Activated T-helper 9 cell treated with anti-CD3 and anti-CD28 coated beads, Interleukin-2, amount 50 U/mL, for 16 hours (primary cell): ENCODE data around the gene DNHD1.

Experiments
- DNase-seq: peaks from one replicate; pipeline ENCODE4 v3.0.0-alpha.2; 2020; ENCODE audit warnings: low read depth

Gene DNHD1

DNA sequence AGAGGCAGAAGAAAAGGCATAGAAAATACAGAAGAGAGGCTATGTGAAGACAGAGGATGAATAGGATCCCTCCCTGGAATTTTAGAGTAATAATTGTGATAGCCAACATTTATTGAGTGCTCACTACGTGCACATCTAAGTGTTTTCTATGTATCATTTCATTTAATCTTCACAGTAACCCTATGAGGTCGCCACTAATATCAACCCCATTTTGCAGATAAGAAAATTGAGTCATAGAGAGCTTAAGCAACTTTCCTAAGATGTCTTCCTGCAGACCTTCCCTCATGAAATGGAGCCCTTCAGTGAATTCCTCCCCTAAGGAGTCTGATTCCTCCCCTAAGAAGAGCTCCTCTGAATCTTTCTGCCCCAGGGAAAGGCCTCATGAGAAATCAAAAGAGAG, 68.2 kb downstream of the DNHD1 start:
- no peak for DNase-seq

DNA sequence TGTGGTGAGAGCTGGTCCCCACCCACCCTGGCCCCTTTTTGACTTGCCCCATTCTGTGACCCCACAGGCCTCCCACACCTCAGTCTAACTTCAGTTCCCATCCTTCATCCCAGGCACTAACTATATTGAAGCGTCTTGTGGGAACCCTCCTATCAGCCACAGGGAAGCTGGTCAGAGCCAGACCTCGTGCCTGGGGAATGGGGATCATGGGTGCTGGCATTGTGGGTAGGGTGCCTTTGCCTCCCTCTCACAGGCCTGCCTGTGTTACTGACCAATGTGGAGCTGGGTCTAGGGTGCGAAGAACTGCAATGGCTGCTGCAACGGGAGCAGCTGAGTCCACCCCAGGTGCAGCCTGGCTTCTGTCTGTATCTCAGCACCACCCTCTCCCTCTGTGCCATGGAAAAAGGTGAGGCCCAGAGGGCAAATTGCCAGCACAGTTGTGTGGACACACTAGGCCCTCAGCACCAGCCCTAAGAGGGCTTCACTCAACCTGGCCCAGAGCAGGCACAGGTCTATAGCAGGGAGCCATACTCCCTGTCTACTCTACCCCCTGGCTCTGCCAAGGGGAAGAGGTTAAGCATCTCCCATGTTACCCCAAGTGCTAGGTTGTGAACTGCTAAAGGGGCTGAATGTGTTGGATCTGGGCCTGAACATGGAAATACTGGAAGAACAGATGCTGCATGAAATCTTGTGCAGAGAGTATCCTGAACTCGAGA, 69.1 kb downstream of the DNHD1 start:
- DNase-seq = no peak

DNA sequence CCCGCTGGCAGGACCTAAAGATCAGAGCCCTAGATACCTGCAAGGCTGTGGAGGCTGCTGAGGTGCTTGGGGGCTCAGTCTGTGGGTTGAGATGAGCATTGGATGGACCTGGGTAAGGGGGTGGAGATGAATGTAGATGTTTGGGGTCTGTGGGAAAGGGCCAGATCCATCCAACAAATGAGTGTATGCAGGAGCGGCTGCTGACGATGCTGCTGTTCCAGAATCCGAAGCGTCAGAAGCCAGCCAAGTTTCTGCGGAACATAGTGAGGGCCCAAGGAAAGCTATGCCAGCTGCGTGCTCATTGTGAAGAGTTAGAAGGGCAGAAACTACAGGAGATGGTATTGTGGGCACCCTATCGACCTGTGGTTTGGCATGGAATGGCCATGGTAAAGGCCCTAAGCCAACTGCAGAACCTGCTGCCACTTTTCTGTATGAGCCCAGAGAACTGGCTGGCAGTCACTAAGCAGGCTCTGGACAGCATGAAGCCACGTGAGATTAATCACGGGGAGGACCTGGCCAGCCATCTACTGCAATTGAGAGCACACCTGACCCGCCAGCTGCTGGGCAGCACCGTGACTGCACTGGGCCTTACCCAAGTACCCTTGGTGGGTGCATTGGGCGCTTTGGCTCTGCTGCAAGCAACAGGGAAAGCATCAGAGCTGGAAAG, 69.8 kb downstream of the DNHD1 start:
- no peak for DNase-seq

DNA sequence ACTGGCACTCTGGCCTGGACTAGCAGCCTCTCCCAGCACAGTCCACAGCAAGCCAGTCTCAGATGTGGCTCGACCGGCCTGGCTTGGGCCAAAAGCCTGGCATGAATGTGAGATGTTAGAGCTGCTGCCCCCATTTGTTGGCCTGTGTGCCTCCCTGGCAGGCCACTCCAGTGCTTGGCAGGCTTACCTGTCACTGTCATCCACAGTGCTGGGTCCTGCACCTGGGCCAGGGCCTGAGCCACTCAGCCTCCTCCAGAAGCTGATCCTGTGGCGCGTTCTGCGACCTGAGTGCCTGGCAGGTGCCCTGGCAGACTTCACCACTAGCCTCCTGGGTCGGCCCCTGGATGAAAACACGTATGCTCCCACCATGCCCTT, 70.3 kb downstream of the DNHD1 start:
- no peak for DNase-seq

DNA sequence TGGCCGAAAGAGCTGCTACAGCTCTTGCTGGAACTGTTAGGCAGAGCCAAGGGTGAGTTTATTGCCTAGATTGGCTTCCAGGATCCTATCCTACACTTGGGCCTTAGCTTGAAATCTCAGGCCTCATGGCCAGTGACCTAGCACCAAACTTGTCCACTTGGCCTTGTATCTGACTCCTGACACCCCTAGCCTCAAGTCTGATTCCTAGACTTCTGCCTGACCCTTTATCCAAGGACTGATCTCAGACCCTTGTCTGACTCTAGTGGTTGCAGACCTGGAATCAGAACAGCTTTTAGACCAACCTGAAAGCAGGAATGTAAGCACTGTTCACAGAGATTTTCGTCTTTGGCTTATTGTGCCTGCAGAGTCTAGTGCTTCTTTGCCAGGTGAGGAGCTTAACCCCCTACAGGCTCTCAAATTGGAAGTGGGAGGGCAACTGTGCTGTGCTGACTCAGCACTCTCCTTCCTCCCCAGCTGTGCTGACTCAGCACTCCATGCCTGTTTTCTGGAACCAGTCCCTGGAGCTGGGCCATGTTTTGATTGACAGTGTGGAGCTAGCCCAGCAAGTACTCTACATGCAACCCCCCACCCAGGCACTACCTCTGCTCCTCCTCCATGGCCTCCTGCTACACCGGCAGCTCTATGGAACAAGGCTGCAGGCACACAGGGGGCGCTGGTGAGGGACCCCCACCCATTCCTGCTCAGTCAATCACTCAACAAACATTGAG, 71.3 kb downstream of the DNHD1 start:
- no peak for DNase-seq

- DNase-seq = no peak
Measured at GRCh38 chr11:6569706-6570105, 72.6 kb downstream of the DNHD1 start.

DNA sequence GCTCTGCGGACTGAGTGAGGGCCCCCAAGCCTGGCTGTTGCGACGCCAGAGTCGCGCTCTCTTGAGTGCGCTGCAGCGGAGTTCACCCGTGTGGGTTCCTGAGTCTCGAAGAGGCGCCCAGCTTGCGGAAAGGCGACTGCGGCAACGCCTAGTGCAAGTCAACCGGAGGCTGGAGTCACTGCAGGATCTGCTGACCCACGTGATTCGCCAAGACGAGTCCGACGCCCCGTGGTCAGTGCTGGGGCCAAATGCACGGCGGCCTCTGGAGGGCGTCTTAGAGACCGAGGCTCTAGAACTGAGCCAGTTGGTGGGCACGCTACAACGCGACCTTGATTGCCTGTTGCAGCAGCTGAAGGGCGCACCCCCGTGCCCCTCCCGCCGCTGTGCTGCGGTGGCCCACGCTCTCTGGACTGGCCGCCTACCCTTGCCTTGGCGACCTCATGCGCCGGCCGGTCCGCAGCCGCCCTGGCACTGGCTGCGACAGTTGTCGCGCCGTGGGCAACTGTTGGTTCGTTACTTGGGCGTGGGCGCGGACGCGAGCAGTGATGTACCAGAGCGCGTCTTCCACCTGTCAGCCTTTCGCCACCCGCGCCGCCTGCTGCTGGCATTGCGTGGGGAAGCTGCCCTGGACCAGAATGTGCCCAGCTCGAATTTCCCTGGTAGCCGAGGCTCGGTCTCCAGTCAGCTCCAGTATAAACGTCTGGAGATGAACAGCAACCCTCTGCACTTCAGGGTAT, 73.8 kb downstream of the DNHD1 start:
- no peak for DNase-seq

GRCh38 chr11:6571434-6572008, 74.4 kb downstream of the DNHD1 start:
- no peak for DNase-seq

- DNase-seq = no peak
Measured at GRCh38 chr11:6572215-6572614, 75.1 kb downstream of the DNHD1 start.

- DNase-seq = no peak
Measured at GRCh38 chr11:6574816-6575715, 78.0 kb downstream of the DNHD1 start.

DNA sequence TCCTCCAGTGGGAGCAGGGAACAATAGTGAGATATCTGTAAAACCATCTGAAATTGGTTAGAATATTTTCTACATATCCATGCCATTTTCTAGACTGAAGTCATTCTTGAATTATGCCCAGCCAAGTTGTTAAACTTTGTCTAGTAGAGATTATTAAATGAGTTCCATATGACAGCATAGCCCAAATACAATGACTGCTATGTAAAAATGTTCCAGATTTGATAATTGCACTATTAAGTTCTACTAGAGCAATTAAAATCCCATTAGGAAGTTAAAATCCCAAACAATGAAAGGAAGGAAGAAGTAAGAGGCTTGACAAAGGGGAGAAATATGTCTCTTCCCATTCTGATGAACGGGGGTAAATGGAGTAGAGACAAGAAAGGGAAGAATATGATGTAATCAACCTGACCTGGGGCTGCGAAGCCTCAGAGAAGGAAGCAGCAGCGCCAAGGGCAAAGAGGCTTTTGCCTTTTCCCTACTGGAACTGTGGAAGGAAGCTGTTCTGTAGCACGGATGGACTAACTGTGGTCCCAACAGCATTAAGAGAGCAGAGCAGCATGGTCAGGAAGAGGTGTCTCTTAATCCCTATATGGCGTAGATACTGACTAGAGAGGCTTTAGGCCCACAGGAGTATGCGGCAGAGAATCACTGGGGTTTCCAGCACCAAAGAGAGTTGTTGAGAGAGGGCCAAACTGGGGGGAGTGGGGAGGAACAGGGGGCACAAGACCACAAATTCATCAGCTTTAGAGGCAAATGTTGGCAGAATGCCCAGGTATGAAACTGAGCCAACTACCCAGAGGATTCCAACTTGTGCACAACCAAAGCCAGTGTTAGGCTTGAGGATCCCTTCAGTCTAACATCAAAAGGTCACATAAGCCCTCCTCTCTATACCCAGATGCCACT, 79.6 kb downstream of the DNHD1 start:
- DNase-seq = no peak

- no peak for DNase-seq
Measured at GRCh38 chr11:6578134-6578533, 81.1 kb downstream of the DNHD1 start.

- no peak for DNase-seq
Measured at GRCh38 chr11:6579681-6580080, 82.6 kb downstream of the DNHD1 start.

GRCh38 chr11:6583584-6583983, 86.5 kb downstream of the DNHD1 start:
- no peak for DNase-seq

GRCh38 chr11:6584528-6584927, 87.4 kb downstream of the DNHD1 start:
- DNase-seq = no peak

- no peak for DNase-seq
Measured at GRCh38 chr11:6586434-6587359, 89.6 kb downstream of the DNHD1 start.

- no peak for DNase-seq
Measured at GRCh38 chr11:6587360-6587953, 90.4 kb downstream of the DNHD1 start.

DNA sequence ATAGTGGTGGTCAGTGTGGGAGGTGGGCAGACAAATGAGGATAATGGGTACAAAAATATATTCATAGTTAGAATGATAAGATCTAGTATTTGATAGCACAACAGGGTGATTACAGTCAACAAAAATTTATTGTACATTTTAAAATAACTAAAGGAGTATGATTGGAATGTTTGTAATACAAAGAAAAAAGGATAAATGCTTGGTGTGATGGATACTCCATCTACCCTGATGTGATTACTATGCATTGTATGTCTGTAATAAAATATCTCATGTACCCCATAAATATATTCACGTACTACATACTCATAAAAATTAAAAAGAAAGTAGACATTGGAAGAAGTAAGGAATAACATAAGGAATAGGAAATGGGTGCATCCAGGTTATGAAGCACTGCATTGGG, 90.9 kb downstream of the DNHD1 start:
- no peak for DNase-seq
